T-helper 2 cell (primary cell): ENCODE data around the gene EHD1.
"Not testable (repeated sequence)": the region's sequence is repeated elsewhere in the genome, so short reads cannot be mapped to it uniquely, and the experiment has no call there.

Experiments
- DNase-seq, 5 experiments: peaks; one replicate each; pipeline versions ENCODE4 v3.0.0 to v3.0.0-alpha.2; 2012 to 2022

EHD1 gene

DNA sequence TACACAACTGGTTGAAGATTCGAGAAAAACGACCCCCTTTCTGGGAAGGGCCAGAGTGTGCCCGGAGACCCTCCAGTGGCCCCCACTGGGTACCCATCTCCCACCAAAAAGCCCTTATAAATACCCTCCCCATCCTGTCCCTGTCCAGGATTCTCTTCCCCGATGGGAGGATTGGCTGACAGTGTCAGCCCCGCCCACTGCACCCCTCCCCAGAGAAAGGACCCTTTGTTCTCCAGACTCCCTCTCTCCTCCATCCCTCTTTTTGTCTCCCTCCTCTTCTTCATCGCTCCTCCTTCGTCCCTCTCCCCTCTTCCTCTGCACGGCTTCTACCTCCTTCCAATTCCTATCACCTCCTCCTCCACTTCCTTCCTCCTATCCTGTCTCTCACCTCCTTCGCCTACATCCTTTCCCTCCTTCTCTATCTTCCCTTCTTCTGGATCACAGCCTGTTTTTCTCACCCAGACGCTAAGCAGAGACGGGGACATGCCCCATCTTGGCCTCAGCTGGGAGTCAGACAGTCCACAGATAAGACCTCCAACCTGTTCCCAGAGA, 54.8 kb downstream of the EHD1 start:
- no peak for DNase-seq

DNA sequence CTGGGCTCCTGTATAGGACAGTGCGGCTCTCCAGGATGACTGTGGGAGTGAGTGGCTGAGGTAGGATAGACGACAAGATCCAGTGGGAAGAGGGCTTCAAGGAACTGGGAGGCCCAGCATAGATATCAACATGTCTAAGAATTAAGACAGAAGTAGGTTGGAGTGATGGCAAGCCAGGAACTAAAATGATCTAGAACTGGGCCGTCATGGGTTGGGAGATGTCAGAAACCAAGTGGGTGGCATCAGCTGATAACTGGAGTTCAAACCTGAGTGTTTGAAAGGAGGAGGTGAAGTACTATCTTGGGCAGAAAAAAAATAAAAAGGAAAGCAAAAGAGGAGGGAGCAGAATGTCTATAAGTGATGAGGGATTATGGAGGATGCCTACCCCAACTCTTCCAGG, 60.9 kb downstream of the EHD1 start:
- no peak for DNase-seq

DNA sequence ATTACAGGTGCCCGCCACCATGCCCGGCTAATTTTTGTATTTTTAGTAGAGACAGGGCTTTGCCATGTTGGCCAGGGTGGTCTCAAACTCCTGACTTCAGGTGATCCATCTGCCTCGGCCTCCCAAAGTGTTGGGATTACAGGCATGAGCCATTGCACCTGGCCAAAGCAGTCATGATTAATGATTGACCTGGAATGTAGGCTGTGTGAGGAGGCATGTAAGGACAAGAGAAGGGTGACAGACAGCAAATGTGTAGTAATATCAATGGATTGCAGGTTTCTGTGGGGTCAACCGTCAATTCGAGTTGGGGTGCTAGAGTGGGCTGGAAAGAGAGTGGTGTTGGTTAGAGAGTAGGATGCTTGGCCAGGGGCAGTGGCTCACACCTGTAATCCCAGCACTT, 63.0 kb downstream of the EHD1 start:
- not testable (repeated sequence) for DNase-seq

DNA sequence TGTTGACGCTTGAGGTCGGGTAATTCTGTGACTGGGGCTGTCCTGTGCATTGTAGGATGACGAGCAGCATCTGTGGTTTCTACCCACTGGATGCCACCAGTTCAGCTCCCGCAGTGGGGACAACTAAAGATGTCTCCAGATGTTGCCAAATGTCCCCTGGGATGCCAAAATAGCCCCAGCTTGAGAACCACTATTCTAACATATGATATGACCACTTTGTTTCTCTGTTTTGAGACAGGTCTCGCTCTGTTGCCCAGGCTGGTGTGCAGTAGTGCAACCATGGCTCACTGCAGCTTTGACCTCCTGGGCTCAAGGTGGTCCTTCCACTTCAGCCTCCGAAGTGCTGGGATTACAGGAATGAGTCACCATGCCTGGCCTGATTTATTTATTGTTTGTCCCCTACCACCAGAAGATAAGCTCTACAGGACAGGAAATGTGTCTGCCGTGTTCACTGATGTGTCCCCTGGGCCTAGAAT, 63.7 kb downstream of the EHD1 start:
- no peak for DNase-seq

DNA sequence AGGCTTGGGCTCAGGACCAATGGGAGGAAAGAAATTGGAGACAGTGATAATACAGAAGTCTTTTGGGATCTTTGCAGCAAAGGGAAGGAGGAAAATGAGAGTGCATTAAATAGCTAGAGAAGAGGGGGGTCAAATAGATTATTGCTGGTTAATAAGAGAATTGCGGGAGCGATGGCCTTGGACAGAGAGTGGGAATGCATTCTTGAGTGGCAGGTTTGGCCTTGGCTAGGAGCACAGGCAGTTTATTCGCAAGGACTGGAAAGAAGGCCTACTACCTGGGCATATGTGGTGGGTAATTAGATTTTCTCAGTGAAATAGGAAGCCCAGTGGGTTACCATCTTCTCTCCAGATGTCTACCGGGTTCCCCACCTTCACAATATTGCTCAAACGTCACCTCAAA, 64.6 kb downstream of the EHD1 start:
- no peak for DNase-seq

DNA sequence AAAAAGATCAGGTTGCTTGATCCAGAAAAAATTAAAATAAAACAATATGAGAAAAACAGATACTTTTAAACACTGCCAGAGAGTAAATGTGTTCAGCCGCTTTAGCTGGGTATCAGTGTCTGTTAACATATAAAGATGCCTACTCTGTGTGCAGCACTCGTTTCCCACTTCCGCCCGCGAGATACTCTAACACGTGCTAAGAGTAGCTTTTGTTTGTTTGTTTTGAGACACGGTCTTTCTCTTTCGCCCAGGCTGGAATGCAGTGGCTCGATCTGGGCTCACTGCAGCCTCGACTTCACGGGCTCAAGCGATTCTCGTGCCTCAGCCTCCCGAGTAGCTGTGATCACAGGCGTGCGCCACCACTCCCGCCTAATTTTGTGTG, 67.5 kb downstream of the EHD1 start:
- peak in 3 of 5 experiments; percentile 42 to 86 (median 60) for DNase-seq

DNA sequence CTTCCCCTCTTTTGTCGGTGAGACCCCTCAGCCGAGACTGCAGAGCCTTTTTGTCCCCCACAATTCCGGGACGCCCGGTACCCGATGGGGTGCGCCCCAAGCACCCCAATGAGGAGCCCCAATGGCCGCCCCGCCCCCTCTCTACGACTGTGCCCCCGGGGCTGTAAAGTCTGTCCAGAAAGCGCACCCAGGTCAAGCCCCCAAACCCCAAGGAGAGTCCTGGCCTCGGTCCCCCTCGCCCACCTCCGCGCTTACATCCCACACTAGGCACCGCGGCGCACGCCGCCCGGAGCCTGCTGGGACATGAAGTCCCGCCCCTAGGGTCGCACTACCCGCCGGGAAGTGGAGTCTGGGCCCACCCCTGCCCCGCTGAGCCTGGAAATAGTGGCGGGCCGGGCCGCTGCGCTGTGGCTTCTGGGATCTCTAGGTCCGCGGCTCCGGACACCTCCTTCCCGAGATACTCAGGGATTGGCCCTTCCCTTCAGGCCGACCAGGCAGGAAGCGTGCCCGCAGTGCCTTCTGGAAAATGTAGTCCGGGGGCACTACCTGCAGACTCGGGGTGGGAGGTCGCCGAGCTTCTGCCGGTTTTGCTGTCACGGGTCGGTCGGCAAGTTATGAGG, 68.0 kb downstream of the EHD1 start, which contains the start of gene MEN1:
Gene MEN1, minus strand, starts transcription at position 281 of the 620 bp plus-strand sequence. CDS start 442 bp downstream, outside the sequence.
- peak; percentile 52 to 87 (median 68) for DNase-seq

DNA sequence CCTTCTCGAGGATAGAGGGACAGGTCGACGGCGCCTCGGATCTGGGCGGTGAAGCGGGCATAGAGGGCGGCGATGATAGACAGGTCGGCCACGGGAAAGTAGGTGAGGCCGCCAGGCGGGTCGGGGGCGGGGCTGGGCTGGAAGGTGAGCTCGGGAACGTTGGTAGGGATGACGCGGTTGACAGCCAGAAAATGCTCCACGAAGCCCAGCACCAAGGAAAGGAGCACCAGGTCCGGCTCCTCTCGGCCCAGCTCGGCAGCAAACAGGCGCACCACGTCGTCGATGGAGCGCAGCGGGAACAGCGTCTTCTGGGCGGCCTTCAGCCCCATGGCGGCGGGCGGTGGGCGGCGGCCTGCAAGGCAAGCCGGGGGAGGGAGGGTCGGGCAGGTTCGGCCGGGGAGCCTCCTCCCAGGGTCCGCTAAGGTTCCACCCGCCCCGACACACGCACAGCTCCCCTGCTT, 68.6 kb downstream of the EHD1 start:
- peak in 1 of 5 experiments; percentile 16 for DNase-seq

DNA sequence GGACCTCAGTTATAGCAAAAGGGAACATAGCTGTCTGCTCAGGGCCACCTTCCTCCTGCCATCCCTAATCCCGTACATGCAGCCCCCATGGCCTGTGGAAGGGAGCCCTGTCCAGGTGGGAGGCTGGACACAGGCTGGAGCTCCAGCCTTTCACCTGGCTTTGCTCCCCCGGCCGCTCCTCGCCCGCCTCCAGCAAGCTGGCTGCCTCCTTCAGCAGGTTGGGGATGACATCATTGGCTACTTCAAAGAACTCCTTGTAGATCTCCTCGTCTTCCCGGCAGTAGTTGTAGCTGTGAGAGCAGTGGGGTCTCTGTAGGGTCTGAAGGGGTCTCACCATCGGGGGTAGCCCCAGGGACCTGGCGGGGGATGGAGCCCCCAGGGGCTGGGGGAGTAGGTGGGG, 72.9 kb downstream of the EHD1 start:
- no peak for DNase-seq

DNA sequence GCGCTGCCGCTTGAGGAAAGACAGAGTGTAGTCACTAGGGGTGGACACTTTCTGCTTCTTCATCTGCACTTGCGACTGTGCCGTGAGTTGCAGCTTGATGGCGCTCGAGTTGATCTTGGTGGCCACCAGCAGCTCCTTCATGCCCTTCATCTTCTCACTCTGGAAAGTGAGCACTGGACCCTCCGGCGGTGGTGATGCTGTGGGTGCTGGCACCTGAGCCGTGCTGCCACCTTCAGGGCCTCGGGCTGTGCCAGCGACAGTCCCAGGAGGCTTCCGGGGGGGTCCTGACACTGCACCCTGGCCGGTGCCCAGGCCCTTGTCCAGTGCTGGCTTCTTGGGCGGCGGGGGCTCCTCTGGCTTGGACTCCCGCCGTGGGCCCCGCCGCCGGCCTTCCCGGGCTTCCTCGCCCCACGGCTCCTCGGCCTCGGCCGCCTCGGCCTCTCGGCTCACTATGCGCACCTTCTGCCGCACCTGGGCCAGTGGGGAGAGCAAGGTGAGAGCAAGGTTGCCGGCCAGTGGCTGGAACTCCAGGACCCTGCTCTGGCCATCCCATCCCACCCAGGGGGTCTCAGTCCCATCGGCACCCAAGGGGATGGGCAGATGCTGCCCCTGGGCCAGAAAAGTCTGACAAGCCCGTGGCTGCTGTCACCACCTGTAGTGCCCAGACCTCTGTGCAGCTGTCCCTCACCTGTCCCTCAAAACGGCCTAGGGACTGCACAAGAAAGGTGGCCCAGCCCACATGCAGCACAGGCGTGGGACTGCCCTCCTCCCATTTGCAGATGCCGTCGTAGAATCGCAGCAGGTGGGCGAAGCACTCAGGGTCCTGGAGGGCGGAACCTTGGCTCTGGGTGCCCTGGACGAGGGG, 73.8 kb downstream of the EHD1 start:
- peak in 1 of 5 experiments; percentile 44 for DNase-seq

DNA sequence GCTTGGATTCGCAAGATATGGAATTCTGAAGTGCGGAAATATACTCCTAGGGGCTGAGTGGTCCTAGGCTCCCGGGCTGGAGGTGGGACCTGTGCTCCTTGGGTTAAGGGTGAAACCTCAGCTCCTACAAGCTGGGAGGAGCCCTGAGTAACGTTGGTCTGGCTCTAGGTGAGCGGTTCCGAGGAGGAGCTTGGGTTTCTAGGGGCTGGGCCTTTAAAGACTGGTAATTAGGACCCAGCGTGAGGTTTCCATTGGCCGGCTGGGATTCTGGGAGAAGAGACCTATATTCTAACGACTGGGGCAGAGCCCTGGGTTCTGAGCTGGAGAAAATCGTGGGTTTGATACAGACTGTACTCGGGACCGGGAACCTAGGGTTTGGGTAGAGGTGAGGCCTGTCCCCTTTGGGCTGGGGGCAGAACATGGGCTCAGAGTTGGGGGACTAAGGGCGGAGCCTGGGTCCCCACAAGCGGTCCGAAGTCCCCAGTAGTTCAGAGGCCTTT, 74.5 kb downstream of the EHD1 start:
- DNase-seq, result no peak

DNA sequence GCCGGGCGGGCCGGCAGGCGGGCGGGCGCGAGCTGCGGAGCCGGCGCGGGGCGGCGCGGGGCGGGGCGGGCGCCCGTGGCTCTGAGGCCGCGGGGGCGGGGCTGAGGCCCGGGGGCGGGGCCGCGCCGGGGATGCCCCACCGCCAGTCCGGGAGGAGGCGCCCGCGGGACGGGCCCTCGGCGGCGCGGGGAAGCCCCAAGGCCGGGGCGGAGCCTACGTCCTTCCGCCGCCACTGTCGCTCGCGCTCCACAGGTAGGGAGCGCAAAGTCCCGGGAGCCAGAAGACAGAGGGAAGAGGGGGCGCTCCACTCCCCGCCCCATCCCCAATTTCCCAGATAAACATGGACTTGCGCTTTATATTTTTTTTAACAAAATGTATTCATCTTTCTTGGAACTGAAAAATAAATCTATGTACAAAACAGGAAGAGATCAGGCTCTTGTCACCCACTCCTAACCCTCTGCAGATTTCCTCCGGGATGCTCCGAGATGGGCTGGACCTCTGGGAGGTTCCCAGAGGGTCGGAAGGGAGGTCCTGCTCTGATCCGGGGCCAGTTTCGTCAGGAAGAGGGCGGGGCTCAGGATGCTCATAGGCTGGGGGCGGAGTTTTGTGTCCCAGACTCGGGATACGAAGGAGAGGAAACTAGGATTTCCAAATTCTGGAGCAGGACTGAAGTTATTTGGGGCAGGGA, 75.1 kb downstream of the EHD1 start, which contains the start of gene MAP4K2:
Gene MAP4K2, minus strand, starts transcription at position 57 of the 688 bp plus-strand sequence. CDS start 65 bp downstream, outside the sequence.
- peak; percentile 80 to 89 (median 87) for DNase-seq

DNA sequence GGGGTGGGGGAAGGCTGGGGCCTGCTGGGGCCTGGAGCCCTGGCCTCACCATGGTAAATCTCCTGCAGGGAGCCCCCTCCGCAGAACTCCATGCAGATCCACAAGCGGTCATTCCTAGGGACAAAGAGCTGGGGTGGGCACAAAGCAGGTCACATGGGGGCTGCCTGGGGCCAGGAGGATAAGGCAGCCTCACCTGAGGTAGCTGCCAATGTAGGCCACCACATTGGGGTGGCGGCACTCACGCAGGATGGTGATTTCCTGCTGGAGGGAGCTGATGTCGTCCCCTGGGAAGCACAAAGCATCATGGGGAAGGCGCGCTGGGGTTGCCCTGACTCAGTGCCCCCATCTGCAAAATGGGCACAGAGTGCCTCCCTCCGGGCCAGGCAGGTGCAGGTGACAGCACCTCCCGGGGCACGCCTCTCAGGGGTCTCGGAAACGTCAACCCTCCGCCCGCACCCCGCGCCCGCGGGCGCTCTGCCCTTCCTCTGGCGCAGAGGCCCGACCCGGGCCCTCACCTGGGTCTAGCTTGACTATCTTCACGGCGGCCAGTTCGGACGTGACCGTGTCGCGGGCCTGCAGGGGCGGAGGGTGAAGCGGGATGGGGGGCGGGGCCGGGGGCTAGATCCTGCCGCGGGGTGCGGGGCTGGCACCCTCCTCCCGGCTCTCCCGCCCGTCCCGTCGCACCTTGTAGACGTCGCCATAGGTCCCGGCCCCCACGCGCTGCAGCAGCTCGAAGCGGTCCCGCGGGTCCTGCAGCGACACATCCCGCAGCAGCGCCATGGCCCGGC, 75.9 kb downstream of the EHD1 start:
- DNase-seq, result peak in 3 of 5 experiments; percentile 14 to 48 (median 30)
